CD4-positive, alpha-beta T cell treated with Interleukin-4 for 4 hours (primary cell): Measurements from ENCODE around the gene ASCC1.
"Not testable (repeated sequence)": the region's sequence is repeated elsewhere in the genome, so short reads cannot be mapped to it uniquely, and the experiment has no call there.

Experiments used
- DNase-seq: peaks from one replicate; pipeline ENCODE4 v3.0.0-alpha.2; 2020

ASCC1 gene, protein sequence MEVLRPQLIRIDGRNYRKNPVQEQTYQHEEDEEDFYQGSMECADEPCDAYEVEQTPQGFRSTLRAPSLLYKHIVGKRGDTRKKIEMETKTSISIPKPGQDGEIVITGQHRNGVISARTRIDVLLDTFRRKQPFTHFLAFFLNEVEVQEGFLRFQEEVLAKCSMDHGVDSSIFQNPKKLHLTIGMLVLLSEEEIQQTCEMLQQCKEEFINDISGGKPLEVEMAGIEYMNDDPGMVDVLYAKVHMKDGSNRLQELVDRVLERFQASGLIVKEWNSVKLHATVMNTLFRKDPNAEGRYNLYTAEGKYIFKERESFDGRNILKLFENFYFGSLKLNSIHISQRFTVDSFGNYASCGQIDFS

DNA sequence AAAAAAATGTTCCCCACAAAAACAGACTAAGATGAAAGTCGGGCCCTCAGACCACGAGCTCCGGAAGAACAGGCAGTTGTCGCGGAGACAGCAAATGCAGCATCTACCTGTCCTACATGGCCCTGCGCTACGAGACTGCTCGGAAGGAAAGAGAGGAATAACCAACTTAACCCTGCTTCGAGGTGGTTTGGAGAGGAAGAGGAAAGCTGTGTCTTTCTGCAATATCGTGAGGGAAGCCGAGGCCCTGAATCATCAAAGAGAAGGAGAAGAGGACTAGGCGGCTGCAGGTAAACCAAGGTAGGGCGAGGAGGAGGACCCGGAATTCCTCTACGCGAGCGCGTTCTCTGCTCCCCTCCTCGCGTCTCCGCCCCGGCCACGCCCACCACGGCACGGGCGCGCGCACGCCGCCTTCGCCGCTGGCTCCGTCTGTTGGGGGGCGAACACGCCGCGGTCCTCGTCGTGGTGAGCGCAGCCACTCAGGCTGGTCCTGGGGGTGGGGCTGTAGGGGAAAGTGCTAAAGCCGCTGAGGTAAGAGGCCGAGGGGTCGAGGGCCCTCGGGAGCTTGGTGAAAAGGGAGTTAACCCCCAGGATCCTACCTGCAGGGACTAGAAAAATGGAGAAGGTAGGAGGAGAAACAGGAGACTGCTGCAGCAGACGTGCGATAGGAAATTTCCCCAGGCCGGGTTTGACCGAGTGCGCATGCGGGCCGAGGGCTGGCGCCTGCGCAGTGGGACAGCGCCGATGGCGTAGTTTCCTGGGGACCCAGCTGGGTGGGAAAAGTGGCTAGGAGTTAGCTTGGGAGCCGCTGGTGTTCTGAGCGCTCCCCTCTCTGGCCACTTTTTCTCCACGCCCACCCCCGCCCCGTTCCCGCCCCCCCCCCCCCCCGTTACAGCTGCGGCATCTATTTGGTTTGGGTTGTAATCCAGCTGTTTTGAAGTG is at the start of gene ASCC1, which contains the start of gene ANAPC16:
Gene ASCC1, minus strand, starts transcription at position 666 of the 939 bp plus-strand sequence. CDS start 2,978 bp downstream, outside the sequence.
Gene ANAPC16, plus strand, starts transcription at position 402 of the 939 bp plus-strand sequence. CDS start 7,903 bp downstream, outside the sequence.
- DNase-seq: peak; percentile 93

DNA sequence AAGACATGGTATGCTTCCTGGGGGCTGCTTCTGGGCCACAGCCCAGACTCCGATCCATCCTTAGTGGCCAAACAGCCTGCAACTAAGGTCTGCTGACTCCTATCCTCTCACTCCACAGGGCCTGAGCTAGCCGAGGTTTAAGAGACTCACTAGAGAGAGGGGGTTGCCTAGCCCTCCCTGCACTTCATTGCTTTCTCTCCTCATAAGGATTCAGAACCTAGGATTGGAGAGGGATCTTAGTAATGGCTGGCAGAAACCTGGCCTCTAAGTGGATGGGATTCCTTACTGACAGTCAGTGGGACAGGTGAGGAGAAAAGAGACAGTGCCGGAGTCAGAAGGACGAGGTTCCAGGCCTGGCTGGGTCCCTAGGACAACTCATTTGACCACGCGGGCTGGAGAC is 49.4 kb upstream of the ASCC1 start:
- no peak for DNase-seq

DNA sequence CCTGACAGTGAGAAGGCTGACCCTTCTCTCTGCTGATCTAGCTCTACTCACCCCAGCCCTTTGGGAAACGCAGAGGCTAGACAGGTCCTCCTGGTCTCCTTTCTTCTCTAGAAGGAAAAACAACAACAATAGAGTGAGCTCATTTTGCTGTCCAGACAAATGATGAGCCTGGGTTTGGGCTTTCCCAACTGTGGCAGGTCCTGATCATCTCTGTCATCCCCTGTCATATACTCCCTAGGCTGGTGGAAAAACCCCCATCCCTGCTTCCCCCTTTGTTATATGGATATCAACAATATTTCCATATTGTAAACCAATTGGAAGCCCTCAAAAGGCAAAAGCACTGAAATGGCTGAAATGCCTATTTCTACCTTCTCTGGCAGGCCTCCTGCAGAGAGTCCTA is 48.5 kb upstream of the ASCC1 start:
- DNase-seq: no peak

DNA sequence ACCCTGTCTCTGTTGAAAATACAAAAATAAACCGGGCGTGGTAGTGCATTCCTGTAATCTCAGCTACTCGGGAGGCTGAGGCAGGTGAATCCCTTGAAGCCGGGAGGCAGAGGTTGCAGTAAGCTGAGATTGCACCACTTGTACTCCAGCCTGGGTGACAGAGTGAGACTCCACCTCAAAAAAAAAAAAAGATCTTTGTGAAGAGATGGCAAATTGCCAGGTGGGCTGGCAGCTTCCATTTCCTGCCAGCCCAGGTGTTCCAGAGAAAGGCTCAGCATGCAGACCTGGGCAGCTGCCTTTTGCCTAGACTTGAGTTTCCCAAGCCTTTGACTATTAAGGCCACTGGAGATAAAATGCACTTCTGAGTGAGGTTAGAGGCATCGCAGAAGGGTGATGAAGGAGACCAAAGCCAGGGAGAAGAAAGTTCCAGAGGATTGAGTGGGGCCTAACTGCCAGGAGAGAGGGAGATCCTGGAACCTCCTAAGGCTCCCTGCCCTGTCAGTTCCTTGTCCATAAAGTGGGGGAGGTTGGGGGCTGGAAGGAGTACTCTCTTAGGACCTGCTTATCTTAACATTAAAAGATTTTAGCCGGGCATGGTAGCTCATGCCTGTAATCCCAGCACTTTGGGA is 47.7 kb upstream of the ASCC1 start:
- peak; percentile 35 for DNase-seq

DNA sequence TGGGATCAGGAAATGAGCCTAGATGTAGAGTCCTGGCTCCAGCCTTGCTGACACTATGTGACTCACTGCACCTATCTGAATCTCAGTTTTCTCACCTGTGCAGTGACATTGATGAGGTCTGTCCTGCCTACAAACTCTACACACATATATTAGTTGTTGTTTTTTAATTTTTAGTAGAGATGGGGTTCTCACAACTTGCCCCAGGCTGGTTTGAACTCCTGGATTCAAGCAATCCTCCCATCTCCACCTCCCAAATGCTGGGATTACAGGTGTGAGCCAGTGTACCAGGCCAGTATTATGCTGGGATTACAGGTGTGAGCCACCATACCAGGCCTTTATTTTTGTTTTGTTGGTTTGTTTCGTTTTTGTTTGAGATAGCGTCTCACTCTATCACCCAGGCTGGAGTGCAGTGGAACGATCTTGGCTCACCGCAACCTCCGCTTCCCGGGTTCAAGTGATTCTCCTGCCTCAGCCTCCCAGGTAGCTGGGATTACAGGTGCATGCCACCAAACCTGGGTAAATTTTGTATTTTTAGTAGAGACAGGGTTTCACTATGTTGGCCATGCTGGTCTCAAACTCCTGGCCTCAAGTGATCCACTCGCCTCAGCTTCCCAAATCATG is 45.8 kb upstream of the ASCC1 start:
- DNase-seq: no peak

DNA sequence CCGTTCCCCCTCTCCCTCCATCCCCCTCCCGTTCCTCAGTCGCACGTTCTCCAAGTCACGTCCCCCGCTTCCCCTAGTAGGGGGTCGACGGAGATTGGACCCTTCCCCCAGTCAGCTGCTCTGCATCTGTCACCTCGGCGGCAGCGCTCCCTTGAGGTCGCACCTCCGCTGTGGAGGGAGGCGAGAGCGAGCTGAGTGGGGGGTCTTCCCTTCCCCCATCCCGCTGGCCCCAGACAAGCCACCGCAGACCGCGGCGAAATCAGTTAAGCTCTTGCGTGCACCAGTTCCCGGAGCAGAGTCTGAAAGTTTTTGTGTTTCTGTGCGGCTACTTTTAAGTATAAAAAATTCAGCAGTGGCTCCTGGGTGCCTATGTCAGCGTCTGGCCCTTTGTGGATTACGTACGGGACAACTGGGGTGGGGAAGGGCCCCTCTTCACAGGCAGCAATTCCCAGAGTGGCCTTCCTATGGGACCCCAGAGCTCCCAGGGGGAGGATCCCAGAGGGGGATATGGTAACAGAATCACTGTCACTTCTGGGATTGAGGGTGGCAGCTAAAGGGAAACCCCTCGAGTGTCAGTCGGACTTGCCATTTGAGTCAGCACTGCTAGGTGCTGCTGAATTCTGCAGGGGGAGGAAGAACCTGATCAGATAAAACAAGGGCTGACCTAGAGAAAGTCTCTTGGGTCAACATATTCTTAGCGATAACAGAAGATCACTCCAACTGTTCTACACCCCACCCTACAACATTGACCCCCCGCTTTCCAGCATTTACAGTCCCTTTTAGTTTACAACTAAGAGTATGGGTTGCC is 45.1 kb upstream of the ASCC1 start:
- peak; percentile 55 for DNase-seq

DNA sequence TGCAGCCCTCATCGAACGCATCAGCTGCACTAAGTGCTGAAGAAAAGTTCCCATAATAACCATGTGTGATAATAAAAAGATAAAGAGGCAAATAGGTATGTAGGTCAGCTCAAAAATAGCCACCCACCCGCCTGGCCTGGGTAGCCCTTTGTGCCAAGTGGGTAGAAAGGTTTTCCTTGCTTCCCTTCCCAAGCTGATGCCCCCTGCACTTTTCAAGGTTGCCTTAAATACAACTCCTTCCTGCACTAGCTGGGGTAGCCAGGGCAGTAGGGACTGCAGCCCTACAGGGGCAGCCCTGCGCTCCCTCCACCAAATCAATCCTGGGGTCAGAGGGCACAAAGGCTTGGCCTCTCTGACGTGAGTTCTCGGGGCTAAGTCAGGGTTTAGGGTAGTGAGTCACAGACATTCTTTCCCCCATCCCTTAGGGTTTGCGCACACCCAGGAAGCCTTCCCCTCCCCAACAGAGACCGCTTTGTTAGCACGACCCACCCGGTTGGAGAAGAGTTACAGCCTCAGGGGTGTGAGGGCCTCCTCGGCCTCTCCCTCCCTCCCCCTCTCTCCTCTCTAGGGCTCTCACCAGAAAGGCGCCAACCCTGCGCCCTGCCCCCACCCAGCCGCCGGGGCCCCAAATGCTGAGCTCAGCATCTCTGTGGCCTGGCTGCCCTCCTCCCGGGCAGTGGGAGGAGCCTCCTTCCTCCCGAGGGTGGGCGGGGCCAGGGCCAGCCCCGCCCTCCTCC is 44.3 kb upstream of the ASCC1 start:
- peak; percentile 85 for DNase-seq

DNA sequence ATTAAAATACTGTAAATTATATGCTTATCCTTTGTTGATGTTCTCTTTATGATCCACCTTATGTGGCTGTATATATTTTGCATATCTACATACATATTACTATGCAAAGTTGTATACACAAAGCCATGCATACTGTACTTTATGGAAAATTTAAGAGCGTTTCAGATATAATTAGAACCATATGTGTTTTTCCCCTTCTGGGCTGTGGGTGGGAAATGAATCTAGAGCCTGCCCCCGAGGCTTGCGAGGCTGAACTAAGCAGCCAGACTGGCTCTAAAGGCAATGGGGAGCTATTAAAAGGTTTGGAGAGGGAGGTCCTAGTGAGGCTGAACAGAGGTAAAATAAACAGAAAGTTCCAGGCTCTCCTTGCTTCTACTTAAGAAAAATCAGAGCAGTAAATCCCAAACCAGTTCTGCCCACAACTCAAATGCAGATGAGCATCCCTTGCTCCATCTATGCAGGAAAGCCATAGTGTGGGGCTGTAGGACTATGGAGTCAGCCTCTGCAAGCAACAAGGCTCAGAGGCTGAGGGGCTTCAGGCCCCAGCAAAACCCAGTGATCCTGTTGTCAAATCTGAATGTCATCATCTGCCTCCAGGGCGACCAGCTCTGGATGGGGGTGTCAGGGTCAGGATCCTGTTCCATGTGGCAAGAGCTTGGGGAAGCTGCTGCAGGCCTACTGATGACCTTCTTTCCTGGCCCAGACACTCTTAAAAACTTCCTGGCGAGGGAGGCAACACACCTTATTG is 43.6 kb upstream of the ASCC1 start:
- no peak for DNase-seq

DNA sequence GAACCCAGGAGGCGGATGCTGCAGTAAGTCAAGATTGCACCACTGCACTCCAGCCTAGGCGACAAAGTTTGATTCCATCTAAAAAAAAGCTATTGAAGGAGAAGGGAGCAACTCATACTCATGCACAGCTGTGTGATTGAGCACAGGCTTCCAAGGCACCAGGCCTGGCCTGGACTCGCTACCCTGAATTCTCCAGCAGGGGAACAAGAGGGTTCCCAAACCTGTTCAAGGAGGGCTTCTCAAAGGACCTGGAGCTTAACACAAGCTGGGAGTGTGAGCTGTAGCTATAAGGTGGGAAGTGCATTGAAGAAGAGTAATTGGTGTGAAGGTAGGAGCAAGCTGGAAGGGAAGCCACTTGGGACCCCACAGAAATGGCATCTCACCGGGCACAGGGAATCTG is 42.5 kb upstream of the ASCC1 start:
- no peak for DNase-seq

DNA sequence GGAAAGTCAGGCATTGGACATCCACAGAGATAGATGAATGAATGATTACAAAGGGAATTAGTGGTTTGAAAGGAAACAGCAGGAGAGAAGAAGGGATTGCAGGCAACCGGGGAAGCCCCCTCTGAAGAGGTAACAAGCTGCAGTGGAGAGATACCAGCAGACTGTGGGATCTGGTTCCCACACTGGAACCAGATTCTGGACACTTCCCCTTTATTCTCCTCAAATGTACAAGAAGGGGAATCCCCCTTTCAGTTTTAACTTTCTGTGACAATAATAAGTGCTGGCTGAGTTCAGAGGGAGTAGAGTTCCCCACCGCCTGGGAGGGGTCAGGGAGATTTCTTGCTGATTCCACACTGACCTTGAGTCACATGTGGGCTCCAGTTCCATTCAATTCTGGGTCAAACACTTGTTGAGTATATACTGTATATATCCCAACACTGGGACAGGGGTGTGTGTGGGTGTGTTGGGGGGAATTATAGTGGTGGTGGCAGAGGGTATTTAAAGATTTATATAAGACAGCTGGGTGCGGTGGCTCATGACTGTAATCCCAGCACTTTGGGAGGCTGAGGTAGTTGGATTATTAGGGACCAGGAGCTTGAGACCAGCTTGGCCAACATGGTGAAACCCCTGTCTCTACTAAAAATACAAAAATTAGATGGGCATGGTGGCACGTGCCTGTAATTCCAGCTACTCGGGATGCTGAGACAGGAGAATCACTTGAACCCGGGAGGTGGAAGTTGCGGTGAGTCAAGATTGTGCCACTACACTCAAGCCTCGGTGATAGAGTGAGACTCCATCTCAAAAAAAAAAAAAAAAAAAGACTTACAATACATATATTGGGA is 41.2 kb upstream of the ASCC1 start:
- DNase-seq: no peak

DNA sequence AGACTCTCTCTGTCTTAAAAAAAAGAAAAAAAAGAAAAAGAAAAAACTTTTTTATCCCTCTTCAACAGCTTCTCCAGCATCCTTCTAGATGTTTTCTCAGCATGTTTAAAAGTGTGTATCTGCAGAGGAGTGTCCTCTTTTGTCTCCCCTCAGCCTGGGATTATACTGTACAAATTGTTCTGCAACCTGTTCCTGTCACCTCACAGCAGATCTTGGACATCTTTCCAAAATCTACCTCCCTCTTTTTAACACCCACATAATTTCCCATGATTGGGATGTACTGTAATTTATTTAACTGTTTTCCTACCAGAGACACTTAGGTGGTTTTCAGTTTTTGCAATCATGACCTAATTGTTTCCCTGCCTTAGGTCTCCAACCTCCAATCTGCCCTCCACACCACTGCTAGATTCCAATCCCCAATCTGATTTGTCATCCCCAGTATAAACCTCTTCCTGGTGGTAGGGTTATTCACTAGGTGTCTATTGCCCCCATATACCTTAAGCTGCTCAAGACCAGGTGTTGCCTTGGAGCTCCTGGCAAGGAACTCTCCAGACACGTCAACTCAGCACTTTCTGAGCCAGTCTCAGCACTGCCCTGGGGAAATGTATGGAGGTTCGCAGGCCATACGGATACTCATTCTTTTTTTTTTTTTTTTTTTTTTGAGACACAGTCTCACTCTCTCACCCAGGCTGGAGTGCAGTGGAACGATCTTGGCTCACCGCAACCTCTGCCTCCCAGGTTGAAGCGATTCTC is 40.1 kb upstream of the ASCC1 start:
- no peak for DNase-seq

DNA sequence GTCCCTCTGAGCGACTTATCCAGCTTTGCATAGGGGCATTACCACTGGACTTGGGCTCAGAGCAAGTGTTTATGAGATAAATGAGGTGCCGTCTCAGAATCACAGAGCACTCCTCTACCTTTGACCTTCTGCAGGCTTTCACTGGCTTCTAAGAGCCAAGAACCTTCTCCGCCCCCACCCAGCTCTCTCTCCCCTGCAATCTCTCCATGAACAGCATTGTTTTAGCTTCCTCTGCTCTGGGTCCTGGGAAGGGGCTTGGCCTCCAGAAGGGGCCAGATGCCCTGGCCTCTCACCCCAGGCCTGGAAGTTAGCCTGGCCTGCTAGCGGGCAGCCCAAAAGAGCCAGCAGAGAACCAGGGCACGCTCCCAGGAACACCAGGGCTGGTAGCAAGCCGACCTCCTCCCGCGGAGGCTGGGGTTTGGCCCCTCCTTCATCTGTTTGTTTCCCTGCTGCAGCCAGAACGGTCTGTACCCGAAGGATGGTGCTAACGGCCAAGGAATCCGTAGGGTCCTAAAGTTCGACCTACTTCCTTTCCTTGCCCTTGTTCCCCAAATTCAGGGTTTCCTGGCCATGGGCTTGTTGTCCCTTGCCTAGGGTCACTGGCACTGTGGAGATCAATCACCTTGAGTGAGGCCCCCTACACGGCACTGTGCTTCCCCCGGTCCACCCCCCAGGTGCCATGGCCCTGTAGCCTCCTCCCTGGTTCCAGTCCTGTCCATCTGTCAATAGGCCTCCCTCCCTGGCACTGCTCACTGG is 38.9 kb upstream of the ASCC1 start:
- peak; percentile 25 for DNase-seq

DNA sequence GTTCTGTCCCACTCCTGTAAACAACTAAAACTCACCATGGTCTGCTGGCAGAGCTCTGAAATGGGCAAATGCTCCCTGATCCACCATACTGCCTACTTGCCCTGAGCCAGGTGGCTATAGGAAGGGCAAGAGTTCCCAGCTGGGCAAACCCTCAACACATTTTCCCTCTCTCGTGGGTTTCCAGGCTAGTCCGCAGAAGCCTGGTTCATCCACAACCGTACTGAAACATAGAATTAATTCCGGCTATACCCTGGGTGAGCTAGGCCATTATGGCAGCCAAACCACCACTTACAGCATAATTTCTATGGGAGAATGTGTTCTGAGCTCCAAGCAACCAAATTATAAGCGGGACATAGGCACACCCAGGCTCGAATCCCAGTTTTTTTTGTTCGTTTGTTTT is 37.5 kb upstream of the ASCC1 start:
- DNase-seq: no peak

DNA sequence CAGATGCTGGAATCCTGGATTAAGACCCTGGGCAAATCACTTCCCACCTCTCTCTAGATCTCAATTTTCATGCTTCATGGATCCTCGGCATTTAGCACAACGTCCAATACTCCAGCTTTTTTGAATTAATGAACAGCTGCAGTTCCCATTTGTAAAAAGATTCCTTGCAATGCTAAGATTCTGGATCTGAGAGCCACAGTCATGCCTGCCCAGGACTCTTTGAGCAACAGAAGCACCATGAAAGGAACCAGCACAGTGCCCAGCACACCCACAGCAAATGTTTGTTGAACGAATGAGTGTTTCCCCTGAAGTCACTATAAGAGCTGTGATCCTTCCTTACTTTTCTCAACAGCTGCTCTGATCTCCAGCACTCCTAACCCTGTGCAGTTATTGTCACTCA is 36.9 kb upstream of the ASCC1 start:
- no peak for DNase-seq

DNA sequence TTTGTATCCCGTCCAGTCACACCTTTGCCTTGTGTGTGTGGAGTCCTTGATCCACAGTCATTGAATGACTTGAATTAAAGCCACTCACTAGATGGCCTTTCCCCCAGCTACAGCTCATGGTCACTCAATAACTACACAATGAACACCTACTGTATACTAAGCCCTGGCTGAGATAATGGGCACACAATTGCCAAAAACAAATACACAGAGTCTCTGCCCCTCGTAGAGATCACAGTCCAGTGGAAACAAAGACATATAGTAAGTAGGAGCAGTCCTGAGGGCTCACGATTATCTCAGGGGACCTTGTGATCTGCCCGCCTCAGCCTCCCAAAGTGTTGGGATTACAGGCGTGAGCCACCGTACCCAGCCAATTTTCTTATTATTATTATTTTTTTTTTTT is 35.6 kb upstream of the ASCC1 start:
- no peak for DNase-seq

DNA sequence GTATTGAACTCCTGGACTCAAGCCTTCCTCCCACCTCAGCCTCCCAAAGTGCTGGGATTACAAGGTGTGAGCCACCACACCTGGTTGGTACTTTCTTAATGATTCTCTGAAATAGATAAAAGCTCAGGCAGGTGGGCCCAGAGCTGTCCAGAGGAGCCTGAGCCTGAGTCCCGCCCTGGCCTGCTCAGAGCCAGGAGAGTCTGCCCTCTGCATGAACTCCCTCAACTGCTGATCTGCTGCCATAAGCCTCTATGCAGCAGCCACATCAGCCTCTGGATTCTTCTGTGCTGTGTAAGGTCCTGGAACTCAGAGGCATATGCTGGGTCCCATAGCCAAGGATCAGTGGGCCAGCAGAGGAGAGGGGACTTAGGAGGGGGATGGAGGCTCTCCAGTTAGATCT is 34.6 kb upstream of the ASCC1 start:
- no peak for DNase-seq

DNA sequence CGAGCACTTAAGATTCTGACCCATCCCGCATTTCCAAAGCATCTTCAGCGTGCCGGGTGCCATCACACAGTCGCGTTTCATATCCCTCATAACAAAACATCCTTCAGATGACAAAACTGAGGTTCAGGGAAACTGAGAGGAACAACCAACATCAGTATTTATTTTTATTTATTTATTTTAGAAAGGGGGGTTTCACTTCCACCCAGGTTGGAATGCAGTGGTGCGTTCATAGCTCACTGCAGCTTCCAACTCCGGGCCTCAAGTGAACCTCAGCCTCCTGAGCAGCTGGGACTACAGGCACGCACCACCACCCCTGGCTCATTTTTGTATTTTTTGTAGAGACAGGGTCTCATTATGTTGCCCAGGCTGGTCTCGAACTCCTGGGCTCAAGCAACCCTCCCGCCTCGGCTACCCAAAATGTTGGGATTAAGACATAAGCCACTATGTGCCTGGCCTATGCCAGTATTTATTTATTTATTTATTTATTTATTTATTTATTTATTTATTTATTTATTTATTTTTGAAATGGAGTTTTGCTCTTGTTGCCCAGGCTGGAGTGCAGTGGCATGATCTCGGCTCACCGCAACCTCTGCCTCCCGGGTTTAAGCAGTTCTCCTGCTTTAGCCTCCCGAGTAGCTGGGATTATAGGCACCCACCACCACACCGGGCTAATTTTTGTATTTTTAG is 33.2 kb upstream of the ASCC1 start:
- not testable (repeated sequence) for DNase-seq
